ENCODE measurements around the gene OR52E2. TPM values are rescaled to one million over a fixed set of nuclear protein-coding genes. Genes with fewer than 3 reads are reported as not detected.

Gene OR52E2
- total and polyA plus RNA-seq, 2 experiments from 2014 or later: not detected

DNA sequence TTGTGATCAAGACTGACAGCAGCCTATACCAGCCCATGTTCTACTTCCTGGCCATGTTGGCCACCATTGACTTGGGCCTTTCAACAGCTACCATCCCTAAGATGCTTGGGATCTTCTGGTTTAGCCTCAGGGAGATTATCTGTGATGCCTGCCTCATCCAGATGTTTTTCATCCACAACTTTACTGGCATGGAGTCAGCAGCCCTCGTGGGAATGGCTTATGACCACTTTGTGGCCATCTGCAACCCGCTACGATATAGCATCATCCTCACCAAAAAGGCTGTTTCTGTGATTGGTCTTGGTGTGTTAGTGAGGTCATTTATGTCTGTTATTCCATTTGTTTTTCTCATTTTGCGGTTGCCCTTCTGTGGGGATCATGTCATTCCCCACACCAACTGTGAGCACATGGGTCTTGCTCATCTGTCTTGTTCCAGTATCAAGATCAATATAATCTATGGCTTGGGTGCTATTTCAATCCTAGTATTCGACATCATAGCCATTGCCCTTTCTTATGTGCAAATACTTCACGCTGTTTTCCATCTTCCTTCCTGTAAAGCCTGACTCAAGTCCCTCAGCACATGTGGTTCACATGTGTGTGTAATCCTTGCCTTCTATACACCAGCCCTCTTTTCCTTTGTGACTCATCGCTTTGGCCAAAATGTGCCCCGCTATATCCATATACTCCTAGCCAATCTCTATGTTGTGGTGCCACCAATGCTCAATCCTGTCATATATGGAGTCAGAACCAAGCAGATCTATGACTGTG, 33.6 kb upstream of the OR52E2 start:
- H3K9ac ChIP-seq: no peak overlapping the region
- no peak for TF ChIP-seq EZH2 (IDR thresholded peaks at IDR 0.05; ENCODE audit: insufficient read depth, poor library complexity, severe bottlenecking)
- TF ChIP-seq EZH2phosphoT487 (IDR thresholded peaks at IDR 0.05; ENCODE audit: insufficient read depth, low read depth): no peak
- H3K27ac ChIP-seq: no peak overlapping the region
- H3K36me3 ChIP-seq (ENCODE audit: low read depth): no peaks in the 10 kb centered on the region
- H3K9me3 ChIP-seq (ENCODE audit: low read depth): no peaks in the 10 kb centered on the region
- H3K27me3 ChIP-seq (replicated peaks; ENCODE audit: insufficient read depth): no peaks in the 10 kb centered on the region
- WGBS, 2 experiments (ENCODE audit: low coverage in 1 of 2, low lambda C conversion rate in 2 of 2, missing lambda C conversion rate in 2 of 2): 3% methylated on average over 8 of the region's 8 CpGs
- no peaks in the 10 kb centered on the region for H3K79me2 ChIP-seq (ENCODE audit: insufficient read depth)
- in situ Hi-C loops (cut with MboI): no loop called here
- no peak overlapping the region for H3K4me2 ChIP-seq (ENCODE audit: unreplicated experiment)
- no peaks in the 10 kb centered on the region for H3K4me1 ChIP-seq (ENCODE audit: insufficient read depth)
- H3F3A ChIP-seq (ENCODE audit: insufficient read depth): no peaks in the 10 kb centered on the region
- no peak overlapping the region for H3K4me3 ChIP-seq
- no peaks in the 10 kb centered on the region for H4K20me1 ChIP-seq (ENCODE audit: insufficient read depth)
- H3K9me2 ChIP-seq (ENCODE audit: insufficient read depth): no peaks in the 10 kb centered on the region
- peak; percentile 24 for DNase-seq
- no peak overlapping the region for H2AFZ ChIP-seq

DNA sequence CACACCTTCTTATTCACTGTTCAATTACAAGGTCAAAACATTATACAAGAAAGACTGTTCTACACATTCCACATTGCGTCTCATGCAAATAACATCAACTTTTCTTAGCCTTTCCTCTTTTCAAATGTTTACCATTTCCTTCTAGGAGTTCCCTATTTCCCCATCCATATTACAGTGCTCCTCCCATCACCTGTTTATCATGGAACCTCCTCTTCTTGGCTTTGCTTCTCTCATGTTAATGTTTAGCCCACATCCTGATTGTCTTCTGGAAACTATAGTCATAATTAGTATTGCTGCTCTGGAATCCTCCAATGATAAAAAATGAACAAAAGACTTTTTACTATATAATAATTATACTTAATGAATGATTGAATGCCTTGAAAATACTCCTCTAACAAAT, 31.2 kb upstream of the OR52E2 start:
- no peaks in the 10 kb centered on the region for H3K4me1 ChIP-seq (ENCODE audit: insufficient read depth)
- no peaks in the 10 kb centered on the region for H3K79me2 ChIP-seq (ENCODE audit: insufficient read depth)
- no peak overlapping the region for H3K27ac ChIP-seq
- H3K9me2 ChIP-seq (ENCODE audit: insufficient read depth): no peaks in the 10 kb centered on the region
- no peak overlapping the region for H3K4me3 ChIP-seq
- no peaks in the 10 kb centered on the region for H4K20me1 ChIP-seq (ENCODE audit: insufficient read depth)
- no peaks in the 10 kb centered on the region for H3K36me3 ChIP-seq (ENCODE audit: low read depth)
- 39 to 56% methylated on average over 1 of the region's 1 CpG for WGBS, 2 experiments (ENCODE audit: low coverage in 1 of 2, low lambda C conversion rate in 2 of 2, missing lambda C conversion rate in 2 of 2)
- H2AFZ ChIP-seq: no peak overlapping the region
- no peak overlapping the region for H3K4me2 ChIP-seq (ENCODE audit: unreplicated experiment)
- no peaks in the 10 kb centered on the region for H3K9me3 ChIP-seq (ENCODE audit: low read depth)
- H3K9ac ChIP-seq: no peak overlapping the region
- in situ Hi-C loops (cut with MboI): no loop called here
- no peak for TF ChIP-seq EZH2 (IDR thresholded peaks at IDR 0.05; ENCODE audit: insufficient read depth, poor library complexity, severe bottlenecking)
- no peak for TF ChIP-seq EZH2phosphoT487 (IDR thresholded peaks at IDR 0.05; ENCODE audit: insufficient read depth, low read depth)
- no peaks in the 10 kb centered on the region for H3K27me3 ChIP-seq (replicated peaks; ENCODE audit: insufficient read depth)
- H3F3A ChIP-seq (ENCODE audit: insufficient read depth): no peaks in the 10 kb centered on the region
- DNase-seq: no peak

DNA sequence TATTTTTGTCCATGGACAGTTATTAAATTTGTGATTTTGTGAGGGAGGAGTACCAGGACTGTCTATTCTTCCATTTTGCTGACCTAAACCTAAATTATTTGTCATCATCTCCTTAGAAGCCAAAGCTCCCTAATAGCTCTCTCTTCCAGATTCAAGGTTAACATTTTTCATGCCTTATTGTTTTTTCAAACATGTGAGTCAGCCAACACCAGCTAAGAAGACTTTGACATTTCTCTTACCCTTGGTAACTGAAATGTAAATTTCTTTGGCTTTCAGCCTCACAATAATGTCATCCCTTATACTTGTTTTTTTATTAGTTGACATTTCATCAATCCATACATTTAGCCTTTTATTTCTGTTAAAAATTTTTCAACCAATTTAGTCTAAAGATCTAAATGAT, 29.1 kb upstream of the OR52E2 start:
- Histone ChIP-seq H3K9me3 (ENCODE audit: low read depth) (no peaks in the 10 kb centered on the region), H3F3A (ENCODE audit: insufficient read depth) (no peaks in the 10 kb centered on the region), H3K4me1 (ENCODE audit: insufficient read depth) (no peaks in the 10 kb centered on the region), H2AFZ (no peak overlapping the region), H3K4me3 (no peak overlapping the region), H3K27me3 (replicated peaks; ENCODE audit: insufficient read depth) (no peaks in the 10 kb centered on the region), H3K9ac (no peak overlapping the region), H4K20me1 (ENCODE audit: insufficient read depth) (no peaks in the 10 kb centered on the region), H3K79me2 (ENCODE audit: insufficient read depth) (no peaks in the 10 kb centered on the region), H3K36me3 (ENCODE audit: low read depth) (no peaks in the 10 kb centered on the region), H3K27ac (no peak overlapping the region), H3K9me2 (ENCODE audit: insufficient read depth) (no peaks in the 10 kb centered on the region), H3K4me2 (ENCODE audit: unreplicated experiment) (no peak overlapping the region)
- in situ Hi-C loops (cut with MboI): no loop called here
- TF ChIP-seq EZH2 (IDR thresholded peaks at IDR 0.05; ENCODE audit: insufficient read depth, poor library complexity, severe bottlenecking) (no peak), EZH2phosphoT487 (IDR thresholded peaks at IDR 0.05; ENCODE audit: insufficient read depth, low read depth) (no peak)
- DNase-seq: no peak

DNA sequence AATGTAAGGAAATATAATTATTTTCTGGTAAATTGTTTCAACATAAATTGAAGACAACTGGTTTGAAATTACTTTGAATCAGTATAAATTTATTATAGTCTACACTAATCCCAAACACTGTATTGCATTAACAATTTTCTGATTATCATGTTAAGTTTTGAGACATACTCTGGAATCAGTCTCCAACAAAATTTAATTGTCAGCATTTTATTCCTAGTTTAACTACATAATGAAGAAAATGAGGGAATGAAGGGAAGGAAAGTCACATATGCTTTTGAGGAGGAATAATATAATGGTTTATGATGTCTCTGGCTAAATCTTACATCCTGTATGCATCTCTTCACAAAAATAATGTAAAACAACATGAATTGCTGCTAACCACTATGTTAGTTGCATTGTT, 24.2 kb upstream of the OR52E2 start:
- Histone ChIP-seq H3K9me2 (ENCODE audit: insufficient read depth) (no peaks in the 10 kb centered on the region), H3K27ac (no peak overlapping the region)
- TF ChIP-seq EZH2phosphoT487 (IDR thresholded peaks at IDR 0.05; ENCODE audit: insufficient read depth, low read depth): no peak
- TF ChIP-seq EZH2 (IDR thresholded peaks at IDR 0.05; ENCODE audit: insufficient read depth, poor library complexity, severe bottlenecking): no peak

DNA sequence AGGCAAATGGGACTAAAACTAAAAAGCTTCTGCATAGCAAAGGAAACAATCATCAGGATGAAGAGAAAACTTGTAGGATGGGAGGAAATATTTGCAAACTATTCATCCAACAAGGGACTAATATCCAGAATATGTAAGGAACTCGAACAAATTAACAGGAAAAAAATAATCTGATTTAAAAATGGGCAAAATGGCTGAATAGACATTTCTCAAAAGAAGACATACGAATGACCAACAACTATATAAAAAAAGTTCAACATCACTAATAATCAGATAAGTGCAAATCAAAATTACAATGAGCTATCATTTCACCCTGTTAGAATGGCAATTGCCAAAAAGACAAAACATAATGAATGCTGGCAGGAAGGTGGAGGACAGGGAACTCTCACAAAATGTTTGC, 22.0 kb upstream of the OR52E2 start:
- H3K4me1 ChIP-seq (ENCODE audit: insufficient read depth): no peaks in the 10 kb centered on the region
- no peak overlapping the region for H2AFZ ChIP-seq
- no peak overlapping the region for H3K27ac ChIP-seq
- H3K27me3 ChIP-seq (replicated peaks; ENCODE audit: insufficient read depth): no peaks in the 10 kb centered on the region
- DNase-seq: no peak
- H4K20me1 ChIP-seq (ENCODE audit: insufficient read depth): no peaks in the 10 kb centered on the region
- H3K36me3 ChIP-seq (ENCODE audit: low read depth): no peaks in the 10 kb centered on the region
- in situ Hi-C loops (cut with MboI): no loop called here
- no peaks in the 10 kb centered on the region for H3F3A ChIP-seq (ENCODE audit: insufficient read depth)
- H3K79me2 ChIP-seq (ENCODE audit: insufficient read depth): no peaks in the 10 kb centered on the region
- WGBS, 2 experiments (ENCODE audit: low coverage in 1 of 2, low lambda C conversion rate in 2 of 2, missing lambda C conversion rate in 2 of 2): 10 to 11% methylated on average over 2 of the region's 2 CpGs
- H3K9me2 ChIP-seq (ENCODE audit: insufficient read depth): no peaks in the 10 kb centered on the region
- H3K9me3 ChIP-seq (ENCODE audit: low read depth): no peaks in the 10 kb centered on the region
- H3K4me2 ChIP-seq (ENCODE audit: unreplicated experiment): no peak overlapping the region
- no peak overlapping the region for H3K9ac ChIP-seq
- no peak for TF ChIP-seq EZH2phosphoT487 (IDR thresholded peaks at IDR 0.05; ENCODE audit: insufficient read depth, low read depth)
- TF ChIP-seq EZH2 (IDR thresholded peaks at IDR 0.05; ENCODE audit: insufficient read depth, poor library complexity, severe bottlenecking): no peak
- no peak overlapping the region for H3K4me3 ChIP-seq

More for the DNA sequence above, 24.2 kb upstream of the OR52E2 start:
- Histone ChIP-seq H3K27me3 (replicated peaks; ENCODE audit: insufficient read depth) (no peaks in the 10 kb centered on the region), H4K20me1 (ENCODE audit: insufficient read depth) (no peaks in the 10 kb centered on the region), H2AFZ (no peak overlapping the region), H3K4me2 (ENCODE audit: unreplicated experiment) (no peak overlapping the region), H3K9ac (no peak overlapping the region), H3K9me3 (ENCODE audit: low read depth) (no peaks in the 10 kb centered on the region), H3K4me1 (ENCODE audit: insufficient read depth) (no peaks in the 10 kb centered on the region), H3K79me2 (ENCODE audit: insufficient read depth) (no peaks in the 10 kb centered on the region), H3K4me3 (no peak overlapping the region), H3F3A (ENCODE audit: insufficient read depth) (no peaks in the 10 kb centered on the region), H3K36me3 (ENCODE audit: low read depth) (no peaks in the 10 kb centered on the region)
- no peak for DNase-seq
- in situ Hi-C loops (cut with MboI): no loop called here
